CD4-positive, alpha-beta T cell (primary cell): ENCODE measurements around the gene ATF7IP. TPM values are rescaled to one million over a fixed set of nuclear protein-coding genes. Genes with fewer than 3 reads are reported as not detected.
"Not testable (repeated sequence)": the region's sequence is repeated elsewhere in the genome, so short reads cannot be mapped to it uniquely, and the experiment has no call there.

Source experiments
- ATAC-seq: fragments of 200-7000 bp; cut with Tn5 transposase; one replicate; pipeline ENCODE4 v1.10.0; 2022; ENCODE audit warnings: mild to moderate bottlenecking; ENCODE audit not compliant: poor library complexity
- CTCF ChIA-PET: fragments of 350-600 bp; sonication (Branson Sonifier 250); formaldehyde crosslinking; loops from one replicate; lab custom pipeline; 2021; ENCODE audit warnings: antibody characterized with exemption, inconsistent platforms; lab: Charles Lee
- POLR2A ChIA-PET: fragments of 350-600 bp; sonication (Branson Sonifier 250); formaldehyde crosslinking; loops from one replicate; lab custom pipeline; 2021; ENCODE audit warnings: antibody characterized with exemption, inconsistent platforms; lab: Charles Lee
- DNase-seq, 14 experiments: peaks; one replicate each; pipeline ENCODE4 v3.0.0-alpha.2; 2013 to 2020; ENCODE audit warnings: mixed read lengths in 2 of 14
- H3K27ac ChIP-seq, 2 donors: one replicate each; pipeline versions ENCODE4 v1.5.1 to v1.7.0; 2013; ENCODE audit warnings: low read length in 2 of 2, low read depth in 1 of 2, mild to moderate bottlenecking in 1 of 2
- H3K27me3 ChIP-seq, 2 experiments: 1 replicate in 1 of 2; 2 replicates in 1 of 2; pipeline versions ENCODE4 v1.6.1 to v1.7.0; 2013; ENCODE audit warnings: low read length in 2 of 2, control low read depth in 1 of 2, mild to moderate bottlenecking in 1 of 2, moderate library complexity in 1 of 2; ENCODE audit not compliant: insufficient read depth in 2 of 2, control insufficient read depth in 1 of 2
- H3K36me3 ChIP-seq: one replicate; pipeline ENCODE4 v1.6.1; 2013; ENCODE audit warnings: low read length, control low read depth; ENCODE audit not compliant: insufficient read depth
- H3K4me1 ChIP-seq: one replicate; pipeline ENCODE4 v1.6.1; 2013; ENCODE audit warnings: low read length, control low read depth; ENCODE audit not compliant: insufficient read depth
- H3K4me3 ChIP-seq: one replicate; pipeline ENCODE4 v1.5.1; 2013; ENCODE audit warnings: mild to moderate bottlenecking, low read length, moderate library complexity
- H3K9me3 ChIP-seq, 2 experiments: 1 replicate in 1 of 2; 2 replicates in 1 of 2; pipeline versions ENCODE4 v1.6.1 to v1.7.0; 2013; ENCODE audit warnings: low read length in 2 of 2, mild to moderate bottlenecking in 2 of 2, control low read depth in 1 of 2, moderate library complexity in 1 of 2; ENCODE audit not compliant: control insufficient read depth in 1 of 2, insufficient read depth in 1 of 2
- H3K27ac Mint-ChIP-seq: one replicate; pipeline ENCODE4 v1.8.0; 2020; ENCODE audit warnings: mixed read lengths
- H3K27me3 Mint-ChIP-seq: one replicate; pipeline ENCODE4 v1.8.0; 2021; ENCODE audit warnings: mixed read lengths
- H3K36me3 Mint-ChIP-seq: one replicate; pipeline ENCODE4 v1.8.0; 2021; ENCODE audit warnings: low read depth, mixed read lengths
- H3K4me1 Mint-ChIP-seq: one replicate; pipeline ENCODE4 v1.8.0; 2021; ENCODE audit warnings: low read depth, mixed read lengths
- H3K4me3 Mint-ChIP-seq: one replicate; pipeline ENCODE4 v1.8.0; 2020; ENCODE audit warnings: mild to moderate bottlenecking, mixed read lengths
- H3K9me3 Mint-ChIP-seq: one replicate; pipeline ENCODE4 v1.8.0; 2020; ENCODE audit warnings: mixed read lengths
- CTCF ChIP-seq: fragments of 200-600 bp; IDR thresholded peaks from one replicate; pipeline ENCODE4 v1.8.0; 2022; ENCODE audit warnings: antibody characterized with exemption, mild to moderate bottlenecking
- intact Hi-C, 2 experiments: fragments of 100-400 bp; cut with DNase I in 1 of 2; cut with micrococcal nuclease in 1 of 2; formaldehyde crosslinking; loops; one replicate each; pipeline versions ENCODE4 v1.15.1 to v1.9.0; 2023 to 2025; cut with DNase I, micrococcal nuclease
- total RNA-seq, 174 experiments: library from RNA in 2 of 174; stranded (reverse) in 2 of 174; gene quantifications; one replicate each; pipeline ENCODE4 v1.2.3 and lab custom pipeline; 2021 to 2026

Gene ATF7IP
- total RNA-seq, 2 experiments from 2014 or later = 134 to 143 TPM

- ATAC-seq (no peak), DNase-seq (peak in 3 of 14 experiments; percentile 14 to 23 (median 16))
- Mint-ChIP-seq H3K36me3 (peaks cover 3% of the 10 kb centered on the region), H3K4me1 (no peaks in the 10 kb centered on the region), H3K27ac (no peak overlapping the region), H3K27me3 (no peaks in the 10 kb centered on the region), H3K4me3 (no peak overlapping the region), H3K9me3 (peaks cover 5% of the 10 kb centered on the region)
- Histone ChIP-seq H3K36me3 (no peaks in the 10 kb centered on the region), H3K27ac (no peak overlapping the region), H3K9me3 (peaks cover 9 to 11% of the 10 kb centered on the region in 2 experiments), H3K27me3 (no peaks in the 10 kb centered on the region), H3K4me3 (no peak overlapping the region), H3K4me1 (no peaks in the 10 kb centered on the region)
- POLR2A ChIA-PET = no interaction called here
- CTCF ChIA-PET = no interaction called here
- intact Hi-C loops = no loop called here
- no peak for TF ChIP-seq CTCF
Observed at GRCh38 chr12:14327711-14328110, 37.8 kb upstream of the ATF7IP start.

- H3K27me3 ChIP-seq = no peaks in the 10 kb centered on the region
- Mint-ChIP-seq H3K4me1 (no peaks in the 10 kb centered on the region), H3K27me3 (no peaks in the 10 kb centered on the region), H3K4me3 (no peak overlapping the region), H3K27ac (no peak overlapping the region), H3K9me3 (peaks cover 15% of the 10 kb centered on the region), H3K36me3 (peaks cover 7% of the 10 kb centered on the region)
- ChIA-PET POLR2A (interaction anchor here (1.2 kb wide), 1 partner anchor 33 kb away, joined by 4 read pairs; the partner anchor contains the start of gene ATF7IP), CTCF (no interaction called here)
- H3K4me3 ChIP-seq = no peak overlapping the region
- intact Hi-C loops = no loop called here
- no peak overlapping the region for H3K27ac ChIP-seq
- H3K36me3 ChIP-seq = no peaks in the 10 kb centered on the region
- H3K9me3 ChIP-seq = peaks cover 12 to 20% of the 10 kb centered on the region in 2 experiments
- no peak for ATAC-seq
- TF ChIP-seq CTCF = no peak
- no peak for DNase-seq
- no peaks in the 10 kb centered on the region for H3K4me1 ChIP-seq
Observed at GRCh38 chr12:14332482-14332881, 33.0 kb upstream of the ATF7IP start.

GRCh38 chr12:14340371-14340770 is 25.1 kb upstream of the ATF7IP start:
- CTCF ChIA-PET = no interaction called here
- no peaks in the 10 kb centered on the region for H3K36me3 ChIP-seq
- H3K9me3 ChIP-seq = peaks cover 16 to 22% of the 10 kb centered on the region in 2 experiments
- H3K27ac ChIP-seq = no peak overlapping the region
- H3K27me3 ChIP-seq = no peaks in the 10 kb centered on the region
- H3K4me3 ChIP-seq = no peak overlapping the region
- Mint-ChIP-seq H3K27ac (no peak overlapping the region), H3K4me3 (no peak overlapping the region), H3K9me3 (peaks cover 21% of the 10 kb centered on the region), H3K4me1 (no peaks in the 10 kb centered on the region), H3K36me3 (peaks cover 16% of the 10 kb centered on the region), H3K27me3 (no peaks in the 10 kb centered on the region)
- no peaks in the 10 kb centered on the region for H3K4me1 ChIP-seq
- ATAC-seq = no peak
- no peak for TF ChIP-seq CTCF
- DNase-seq = no peak
- intact Hi-C loops = no loop called here
- POLR2A ChIA-PET = no interaction called here

GRCh38 chr12:14351524-14351923 is 14.0 kb upstream of the ATF7IP start:
- H3K4me3 ChIP-seq, ATAC-seq, H3K27me3 Mint-ChIP-seq, DNase-seq, H3K27ac ChIP-seq, H3K27ac Mint-ChIP-seq, H3K4me1 ChIP-seq, H3K36me3 ChIP-seq, CTCF ChIA-PET, H3K4me1 Mint-ChIP-seq, H3K4me3 Mint-ChIP-seq, intact Hi-C loops, H3K27me3 ChIP-seq: not testable (repeated sequence)
- peaks cover 14 to 19% of the 10 kb centered on the region in 2 experiments for H3K9me3 ChIP-seq
- POLR2A ChIA-PET = interaction anchor here (1.5 kb wide), 1 partner anchor 14 kb away, joined by 4 read pairs; the partner anchor contains the start of gene ATF7IP
- Mint-ChIP-seq H3K9me3 (peaks cover 10% of the 10 kb centered on the region), H3K36me3 (peaks cover 17% of the 10 kb centered on the region)

GRCh38 chr12:14352066-14352465 is 13.4 kb upstream of the ATF7IP start:
- H3K27ac Mint-ChIP-seq, H3K4me1 Mint-ChIP-seq, H3K27ac ChIP-seq, H3K4me1 ChIP-seq, intact Hi-C loops, H3K27me3 ChIP-seq, H3K36me3 ChIP-seq, H3K27me3 Mint-ChIP-seq, DNase-seq, H3K4me3 ChIP-seq, CTCF ChIA-PET, ATAC-seq, H3K4me3 Mint-ChIP-seq: not testable (repeated sequence)
- Mint-ChIP-seq H3K36me3 (peaks cover 17% of the 10 kb centered on the region), H3K9me3 (peaks cover 10% of the 10 kb centered on the region)
- peaks cover 14 to 19% of the 10 kb centered on the region in 2 experiments for H3K9me3 ChIP-seq
- POLR2A ChIA-PET = interaction anchor here (1.5 kb wide), 1 partner anchor 13 kb away, joined by 4 read pairs; the partner anchor contains the start of gene ATF7IP
